NCI-H2227 (cell line): ENCODE data around the gene ADK.
A peak's percentile ranks its signal among the peaks of the same experiment; 100 is the strongest.
"Not testable (repeated sequence)": the region's sequence is repeated elsewhere in the genome, so short reads cannot be mapped to it uniquely, and the experiment has no call there.

Experiments used
- DNase-seq: peaks from one replicate; lab custom pipeline; 2025; ENCODE audit not compliant: unreplicated experiment; lab: John Stamatoyannopoulos, UW

The ADK gene

DNA sequence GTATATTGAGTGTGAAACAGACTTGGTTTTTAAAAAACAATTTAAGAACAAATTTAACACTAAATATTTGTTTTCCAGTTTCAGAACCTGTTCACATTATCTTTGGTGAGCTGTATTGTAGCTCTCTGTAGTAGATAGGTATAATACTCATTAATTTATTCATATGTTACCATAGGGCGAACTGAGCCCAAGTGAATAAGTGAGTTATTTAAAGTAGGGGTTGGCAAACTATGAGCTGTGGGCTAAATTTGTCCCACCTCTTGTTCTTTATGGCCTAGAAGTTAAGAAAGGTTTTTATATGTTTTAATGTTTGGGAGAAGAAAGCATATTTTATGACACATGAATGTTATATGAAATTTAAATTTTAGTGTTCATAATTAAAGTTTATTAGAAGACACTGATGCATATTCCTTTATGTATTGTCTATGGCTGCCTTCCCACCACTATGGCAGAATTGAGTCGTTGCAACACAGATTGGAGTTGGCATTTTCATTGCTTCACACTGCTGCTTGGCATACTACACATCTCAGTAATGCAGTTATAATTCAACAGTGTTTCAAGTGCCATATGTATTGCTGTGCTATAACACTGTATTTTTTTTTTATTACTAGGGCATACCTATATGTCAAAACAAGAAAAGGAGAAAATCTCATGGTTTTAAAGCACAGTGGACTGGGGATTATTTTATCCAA lies 146.5 kb downstream of the ADK start:
- DNase-seq, result no peak

DNA sequence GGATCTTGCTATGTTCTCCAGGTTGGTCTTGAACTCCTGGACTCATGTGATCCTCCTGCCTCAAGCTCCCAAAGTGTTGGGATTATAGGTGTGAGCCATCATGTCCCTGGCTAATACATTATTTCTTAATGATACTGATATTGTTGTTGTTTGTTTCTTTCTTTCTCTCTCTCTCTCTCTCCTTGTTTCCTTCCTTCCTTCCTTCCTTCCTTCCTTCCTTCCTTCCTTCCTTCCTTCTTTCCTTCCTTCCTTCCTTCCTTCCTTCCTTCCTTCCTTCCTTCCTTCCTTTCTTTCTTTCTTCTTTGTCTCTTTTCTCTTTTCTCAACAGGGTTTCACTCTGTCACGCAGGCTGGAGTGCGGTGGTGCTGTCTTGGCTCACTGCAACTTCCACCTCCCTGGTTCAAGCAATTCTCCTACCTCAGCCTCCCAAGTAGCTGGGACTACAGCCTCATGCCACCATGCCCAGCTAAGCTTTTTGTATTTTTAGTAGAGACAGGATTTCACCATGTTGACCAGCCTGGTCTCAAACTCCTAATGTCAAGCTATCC lies 149.1 kb downstream of the ADK start:
- DNase-seq, result not testable (repeated sequence)

DNA sequence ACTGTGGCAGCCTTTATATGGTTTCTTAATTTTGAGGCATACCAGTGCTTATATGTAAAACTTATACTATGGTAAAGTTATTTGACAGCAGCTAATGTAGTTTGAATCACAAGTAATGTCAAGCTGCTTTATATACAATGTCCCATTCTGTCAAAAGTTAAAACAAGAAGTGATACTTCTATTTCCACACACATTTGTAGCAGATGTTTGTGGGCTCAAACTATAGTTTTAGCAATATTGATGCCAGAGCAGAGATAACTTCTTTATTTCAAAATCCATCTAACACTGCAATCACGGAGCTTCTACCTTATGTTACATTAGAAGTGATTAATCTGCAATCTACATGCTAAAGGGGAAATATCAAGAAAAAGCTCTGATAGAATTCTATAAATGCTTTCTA lies 149.6 kb downstream of the ADK start:
- no peak for DNase-seq

DNA sequence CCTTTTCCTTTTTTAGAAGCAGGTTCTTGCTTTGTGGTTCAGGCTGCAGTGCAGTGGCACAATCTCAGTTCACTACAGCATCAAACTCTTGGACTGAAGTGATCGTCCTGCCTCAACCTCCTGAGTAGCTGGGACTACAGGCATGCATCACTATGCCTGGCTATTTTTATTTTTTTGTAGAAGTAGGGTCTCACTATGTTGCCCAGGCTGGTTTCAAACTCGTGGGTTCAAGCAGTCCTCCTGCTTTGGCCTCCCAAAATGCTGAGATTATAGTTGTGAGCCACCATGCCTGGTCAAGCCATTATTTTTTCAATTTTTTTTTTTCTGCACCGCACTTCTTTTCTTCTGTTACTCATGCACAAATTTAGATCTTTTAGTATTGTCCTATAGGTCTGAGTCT lies 154.7 kb downstream of the ADK start:
- no peak for DNase-seq

DNA sequence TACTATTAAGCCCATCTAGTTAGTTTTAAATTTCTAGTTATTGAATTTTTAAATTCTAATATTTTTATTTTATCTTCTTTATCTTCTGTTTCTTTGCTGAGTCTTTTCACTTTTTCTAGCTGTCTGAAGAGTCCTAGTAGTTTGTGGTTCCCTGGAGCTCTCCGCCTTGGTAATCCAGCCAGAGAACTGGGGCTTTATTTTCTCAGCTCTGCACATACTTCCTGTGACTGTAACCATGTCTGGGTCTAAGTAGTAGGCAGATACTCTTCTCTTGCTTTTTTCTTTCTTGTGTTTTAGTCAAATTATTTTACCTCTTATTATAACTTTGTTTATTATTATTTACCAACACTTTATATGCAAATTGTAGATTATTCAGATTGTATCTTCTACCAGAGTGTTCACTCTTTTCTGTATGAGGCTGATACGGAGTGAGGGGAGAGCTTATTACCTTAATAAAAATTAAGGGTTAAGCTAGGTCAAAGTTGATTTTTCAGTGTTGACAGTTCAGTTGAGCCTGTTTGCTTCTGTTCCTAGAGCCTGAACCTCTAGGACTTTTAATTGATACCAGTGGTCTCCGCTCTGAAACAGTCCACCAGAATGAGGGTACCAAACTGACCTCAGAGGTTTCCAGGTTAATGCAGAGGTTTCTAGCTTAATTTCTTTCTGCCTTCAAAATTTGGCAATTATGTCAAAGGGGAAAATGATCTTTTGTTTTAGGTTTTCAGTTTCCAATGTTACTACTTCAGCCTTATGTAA lies 155.4 kb downstream of the ADK start:
- no peak for DNase-seq

DNA sequence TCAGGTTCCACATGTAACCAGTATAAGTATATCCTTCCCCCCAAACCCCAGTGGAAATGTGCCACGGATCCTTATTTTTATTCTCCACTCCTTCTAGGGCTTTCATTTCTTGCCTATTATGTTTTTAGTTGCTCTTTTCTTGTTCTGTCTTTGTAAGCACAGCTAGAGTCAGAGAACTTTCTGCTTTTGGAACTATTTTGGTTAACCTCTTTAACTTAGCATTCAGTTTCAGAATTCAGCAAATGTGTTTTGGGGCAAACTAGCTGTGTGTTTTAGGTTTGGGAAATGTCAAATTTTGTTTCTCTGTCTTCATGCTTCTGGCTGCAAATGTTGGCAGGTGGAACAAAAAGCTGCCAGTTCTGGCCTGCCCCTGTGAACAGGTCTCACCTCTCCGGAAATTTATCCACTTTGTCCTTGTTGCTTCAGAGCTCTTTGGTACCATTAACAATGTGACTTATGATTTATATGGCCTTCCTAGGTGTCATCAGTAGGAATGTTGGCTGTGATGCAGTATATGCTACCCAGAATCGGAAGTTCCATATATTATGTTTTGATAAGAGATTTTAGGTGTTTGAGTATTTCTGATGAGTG lies 156.1 kb downstream of the ADK start:
- no peak for DNase-seq

DNA sequence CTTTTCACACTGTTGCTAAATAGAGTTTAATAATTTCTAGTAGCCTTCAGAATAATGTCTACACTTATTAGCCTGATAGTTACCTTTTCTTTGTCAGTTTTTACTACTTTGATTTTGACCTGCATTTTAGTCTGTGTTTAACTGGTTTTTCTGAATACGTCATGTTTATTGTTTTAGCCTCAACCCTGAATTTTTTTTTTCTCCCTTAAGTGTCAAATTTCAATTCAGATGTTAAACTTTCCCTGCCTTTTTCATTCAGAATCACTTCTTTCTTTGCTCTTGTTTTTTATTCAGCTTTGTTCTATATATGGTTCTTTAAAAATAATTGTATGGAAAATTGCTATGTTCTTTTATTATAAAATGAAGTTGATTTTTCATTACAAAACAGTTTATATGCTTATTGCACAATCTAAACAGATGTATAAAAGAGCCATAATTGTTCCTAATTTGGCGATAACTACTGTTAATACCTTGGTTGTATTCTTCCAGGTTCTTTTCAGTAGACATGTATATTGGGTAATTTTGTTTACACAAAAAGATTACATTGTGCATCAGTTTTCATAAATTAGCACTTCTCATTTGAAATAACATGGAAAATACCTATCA lies 159.7 kb downstream of the ADK start:
- DNase-seq, result no peak

DNA sequence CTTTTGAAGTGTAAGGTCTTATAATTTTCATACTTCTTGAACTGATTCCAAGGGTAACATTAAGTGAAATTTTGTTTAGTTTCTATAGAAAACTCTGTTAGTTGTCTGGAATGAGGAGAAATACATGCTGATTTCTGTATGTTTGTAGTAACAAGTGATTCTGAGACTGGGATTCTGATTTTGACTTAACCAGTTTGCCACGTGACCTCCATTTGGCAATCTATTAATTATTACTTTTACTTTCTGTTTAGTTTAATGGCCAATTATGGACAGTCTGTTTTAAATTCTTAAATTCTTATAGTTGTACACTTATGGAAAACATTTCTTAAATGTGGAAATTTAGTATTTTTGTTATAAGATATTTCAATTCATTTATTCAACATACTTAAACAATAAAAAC lies 163.1 kb downstream of the ADK start:
- DNase-seq, result no peak

DNA sequence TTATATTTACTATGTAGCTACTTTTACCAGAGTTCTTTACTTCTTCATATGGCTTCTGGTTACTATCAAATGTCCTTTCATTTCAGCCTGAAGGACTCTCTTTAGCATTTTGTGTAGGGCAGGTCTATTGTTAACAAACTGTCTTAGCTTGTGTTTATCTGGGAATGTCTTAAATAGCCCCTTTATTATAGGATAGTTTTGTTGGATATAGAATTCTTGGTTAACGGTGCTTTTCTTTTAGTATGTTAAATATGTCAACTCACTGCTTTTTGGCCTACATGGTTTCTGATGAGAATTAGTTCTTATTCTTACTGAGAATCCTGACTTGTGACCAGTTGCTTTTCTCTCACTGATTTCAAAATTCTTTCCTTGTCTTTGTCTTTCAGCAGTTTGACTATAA lies 169.0 kb downstream of the ADK start:
- DNase-seq, result no peak

DNA sequence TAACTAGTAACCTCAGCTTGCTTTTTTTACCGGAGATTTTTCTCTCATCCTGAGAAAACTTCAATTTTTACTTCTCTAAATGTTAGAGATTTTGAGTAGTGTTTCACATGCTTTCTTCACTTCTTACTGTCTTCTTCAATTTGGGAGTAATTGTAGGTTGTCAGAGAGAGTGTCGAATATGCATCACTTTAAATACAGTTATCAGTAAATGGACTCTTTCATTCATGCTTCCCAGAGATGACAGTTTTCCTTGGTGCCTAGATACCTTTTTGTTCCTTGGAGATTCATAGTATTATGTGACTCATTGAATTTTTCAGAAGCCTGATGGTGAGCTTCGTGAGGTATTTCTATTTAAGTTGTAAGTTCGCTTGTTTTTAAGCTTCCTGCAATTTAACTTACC lies 169.7 kb downstream of the ADK start:
- peak; percentile 47 for DNase-seq

DNA sequence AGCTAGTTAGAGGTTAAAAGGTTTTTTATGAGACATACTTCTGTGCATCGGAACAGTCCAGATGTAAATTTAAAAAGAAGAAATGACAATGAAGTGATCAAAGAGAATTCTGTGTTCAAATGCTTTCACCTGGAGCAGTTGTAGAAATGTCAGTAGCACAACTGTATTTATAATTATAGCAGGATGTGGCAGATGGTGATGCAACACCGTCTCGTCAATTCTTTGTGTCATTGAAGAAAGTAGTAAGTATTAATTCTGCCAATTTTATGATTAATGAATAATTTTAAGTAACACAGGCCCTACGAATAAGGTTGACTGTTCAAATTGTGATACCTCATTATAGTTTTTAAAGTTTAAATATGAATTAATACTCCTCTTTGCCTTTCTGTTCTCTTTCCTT lies 171.1 kb downstream of the ADK start:
- DNase-seq, result no peak

DNA sequence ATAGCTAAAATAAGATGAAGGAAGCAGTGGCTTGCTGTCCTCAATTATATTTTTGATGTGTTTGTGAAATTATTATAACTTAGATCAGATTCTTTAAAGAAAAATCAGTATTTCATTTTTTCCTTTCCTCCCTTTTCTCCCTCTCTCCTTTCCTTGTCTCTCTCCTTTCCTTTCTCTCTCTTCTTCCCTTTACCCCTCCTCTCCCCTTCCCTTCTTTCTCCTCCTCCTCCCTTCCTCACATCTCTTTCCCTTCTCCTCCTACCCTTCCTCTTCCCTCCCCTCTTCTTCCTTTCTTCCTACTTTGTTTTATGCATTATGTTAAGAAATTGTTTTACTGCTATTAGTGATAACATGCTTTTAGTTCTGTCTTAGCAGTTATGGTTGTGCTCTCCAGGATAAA lies 171.5 kb downstream of the ADK start:
- no peak for DNase-seq

DNA sequence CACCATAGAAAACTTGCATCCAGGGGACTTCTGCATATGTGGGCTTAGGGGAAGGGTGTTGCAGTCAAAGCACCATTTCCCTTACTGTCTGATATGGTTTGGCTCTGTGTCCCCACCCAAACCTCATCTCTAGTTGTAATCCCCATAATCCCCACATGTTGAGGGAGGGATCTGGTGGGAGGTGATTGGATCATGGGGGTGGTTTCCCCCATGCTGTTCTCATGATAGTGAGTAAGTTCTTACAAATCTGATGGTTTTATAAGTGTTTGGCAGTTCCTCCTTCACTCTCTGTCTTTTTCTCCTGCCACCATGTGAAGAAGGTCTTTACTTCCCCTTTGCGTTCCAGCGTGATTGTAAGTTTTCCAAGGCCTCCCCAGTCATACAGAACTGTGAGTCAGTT lies 177.4 kb downstream of the ADK start:
- no peak for DNase-seq

DNA sequence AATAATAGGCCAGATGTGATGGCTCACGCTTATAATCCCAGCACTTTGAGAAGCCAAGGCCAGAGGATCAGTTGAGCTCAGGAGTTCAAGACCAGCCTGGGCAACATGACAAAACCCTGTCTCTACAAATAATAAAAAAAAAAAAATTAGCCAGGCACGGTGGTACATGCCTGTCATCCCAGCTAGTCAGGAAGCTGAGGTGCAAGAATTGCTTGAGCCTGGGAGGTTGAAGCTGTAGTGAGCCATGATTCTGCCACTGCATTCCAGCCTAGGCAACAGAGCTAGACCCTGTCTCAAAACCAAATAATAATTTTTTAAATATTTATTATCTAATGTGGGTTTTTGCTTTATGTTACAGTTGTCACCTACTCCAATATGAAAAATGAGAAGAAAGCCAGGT lies 178.9 kb downstream of the ADK start:
- DNase-seq, result no peak

DNA sequence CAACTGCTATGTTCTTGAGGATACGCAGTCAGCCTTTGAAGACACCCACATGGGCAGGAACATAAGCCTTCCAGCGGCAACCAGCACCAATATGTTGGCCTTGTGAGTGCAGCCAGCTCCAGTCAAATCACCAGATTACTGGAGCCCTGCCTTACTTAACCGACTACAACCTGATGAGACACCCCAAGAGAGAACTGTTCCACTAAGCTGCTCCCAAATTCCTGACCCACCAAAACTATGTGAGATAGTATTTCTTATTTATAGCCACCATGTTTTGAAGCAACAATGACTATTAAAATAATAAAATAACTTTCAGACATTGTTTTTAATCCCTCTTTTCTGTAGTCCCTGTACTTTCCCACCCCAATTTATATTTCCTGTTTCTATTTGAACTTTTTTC lies 179.6 kb downstream of the ADK start:
- DNase-seq, result no peak

DNA sequence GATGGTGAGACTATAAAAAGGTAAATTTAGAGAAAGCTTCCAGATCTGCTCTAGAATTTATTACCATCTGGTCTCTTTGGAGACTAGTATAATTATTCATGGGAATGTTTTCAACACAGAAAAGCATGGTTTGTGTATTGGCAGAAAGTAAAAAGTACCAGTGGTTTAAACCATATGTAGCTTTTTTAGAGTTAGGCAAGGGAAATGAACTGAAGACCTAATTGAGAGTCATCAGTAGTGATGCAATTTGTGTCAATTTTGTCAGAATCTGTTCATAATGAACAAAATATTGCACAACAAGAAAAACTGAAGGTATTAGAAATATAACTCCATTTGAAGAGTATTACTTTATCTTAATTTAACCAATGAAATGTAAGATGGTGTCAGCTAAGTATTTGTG lies 181.4 kb downstream of the ADK start:
- no peak for DNase-seq

DNA sequence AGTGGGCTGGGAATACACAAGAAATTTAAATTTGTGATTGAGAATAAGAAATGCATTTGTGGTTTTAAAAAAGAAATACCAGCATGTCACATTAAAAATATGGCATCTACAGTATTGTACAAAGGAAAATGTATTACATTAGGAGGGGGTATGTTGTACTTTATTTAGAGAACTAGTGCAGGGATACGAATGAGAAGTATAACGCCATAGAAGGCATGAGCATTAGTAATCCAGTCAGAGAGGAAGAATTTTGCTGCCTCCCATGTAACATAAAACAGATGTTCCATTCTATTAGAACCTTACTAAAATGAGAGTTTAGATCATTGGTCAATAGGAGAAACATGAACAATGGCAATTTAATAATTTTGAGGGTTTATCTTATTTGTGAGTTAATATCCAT lies 182.2 kb downstream of the ADK start:
- DNase-seq, result no peak

DNA sequence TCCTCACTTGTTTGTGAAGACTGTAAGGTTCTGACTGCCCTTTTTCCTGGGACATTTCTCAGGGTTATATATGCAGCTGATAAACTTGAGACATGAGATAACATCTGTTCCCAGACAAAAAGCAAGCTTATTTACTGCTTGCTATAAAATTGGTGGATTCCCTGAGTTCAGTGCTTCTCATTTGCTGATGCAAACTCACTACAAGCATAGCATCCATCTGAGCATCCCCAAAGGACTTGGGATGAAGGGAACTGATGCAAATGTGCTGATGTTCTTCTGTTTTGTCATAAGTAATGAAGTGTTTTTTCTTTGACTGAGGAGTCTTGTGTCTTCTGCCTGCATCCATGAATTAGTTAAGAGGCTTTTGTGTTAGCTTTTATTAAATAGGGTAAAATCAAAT lies 183.2 kb downstream of the ADK start:
- no peak for DNase-seq

DNA sequence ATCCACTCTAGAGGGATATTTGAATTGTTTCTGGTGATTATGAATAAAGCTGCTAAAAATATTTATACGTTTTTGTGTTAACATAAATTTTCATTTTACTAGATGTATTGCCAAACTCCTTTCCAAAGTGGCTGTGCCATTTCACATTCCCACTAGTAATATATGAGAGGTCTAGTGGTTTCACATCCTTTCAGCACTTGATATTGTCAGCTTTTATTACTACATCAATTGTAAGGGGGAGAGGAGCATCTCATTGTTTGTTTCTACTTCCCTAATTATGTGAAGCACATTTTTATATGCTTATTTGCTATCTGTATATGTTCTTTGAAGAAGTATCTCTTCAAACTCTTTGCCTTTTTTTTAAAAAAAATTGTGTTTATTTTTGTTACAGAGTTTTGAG lies 184.5 kb downstream of the ADK start:
- no peak for DNase-seq

DNA sequence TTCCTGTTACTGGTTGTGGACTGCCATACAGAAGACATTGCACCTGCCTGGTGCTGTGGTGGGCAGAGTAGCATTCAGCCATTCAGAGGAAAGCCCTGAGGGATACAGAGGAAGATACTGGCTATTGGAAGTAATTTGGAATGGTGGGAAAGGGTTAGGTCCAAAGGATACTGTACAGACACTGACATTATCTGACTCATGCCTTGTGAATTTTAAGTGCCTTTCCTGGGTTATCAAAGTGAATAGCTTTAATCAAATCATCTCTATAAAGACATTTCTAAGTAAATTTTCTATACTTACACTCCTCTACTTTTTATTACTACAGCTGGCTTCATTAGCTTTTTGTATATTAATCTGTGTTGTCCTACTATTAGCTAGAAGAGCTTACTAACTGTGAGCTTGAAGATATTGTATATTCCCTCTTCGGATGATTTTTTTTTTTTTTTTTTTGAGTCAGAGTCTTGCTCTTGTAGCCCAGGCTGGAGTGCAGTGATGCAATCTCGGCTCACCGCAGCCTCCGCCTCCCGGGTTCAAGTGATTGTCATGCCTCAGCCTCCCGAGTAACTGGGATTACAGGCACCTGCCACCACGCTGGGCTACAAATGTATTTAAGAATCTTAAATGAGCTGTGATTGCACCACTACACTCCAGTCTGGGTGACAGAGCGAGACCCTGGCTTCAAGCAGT lies 186.5 kb downstream of the ADK start:
- DNase-seq, result no peak

DNA sequence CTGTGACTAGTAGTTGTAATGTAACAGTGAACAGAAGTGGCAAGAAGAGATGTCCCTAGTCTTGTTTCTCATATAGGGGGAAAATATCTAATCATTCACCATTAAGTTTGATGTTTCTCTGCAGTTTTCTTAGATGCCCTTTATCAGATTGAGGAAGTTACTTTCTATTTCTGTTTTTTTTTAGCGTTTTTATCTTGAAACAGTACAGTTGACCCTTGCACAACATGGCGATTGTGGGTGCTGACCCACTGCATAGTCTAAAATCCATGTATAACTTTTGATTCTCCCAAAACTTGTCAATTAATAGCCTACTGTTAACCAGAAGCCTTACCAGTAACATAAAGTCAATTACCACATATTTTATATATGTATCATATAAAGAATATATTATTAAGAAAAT lies 192.0 kb downstream of the ADK start:
- DNase-seq, result no peak
